ENCODE measurements around the gene RALA.
"Not testable (repeated sequence)": the region's sequence is repeated elsewhere in the genome, so short reads cannot be mapped to it uniquely, and the experiment has no call there.

RALA gene

GRCh38 chr7:39676346-39676745 is 53.0 kb downstream of the RALA start:
- H3K4me3 ChIP-seq (ENCODE audit: low read depth, low read length) = no peak overlapping the region
- no peak for DNase-seq (ENCODE audit: low read depth)
- TF ChIP-seq CTCF (IDR thresholded peaks at IDR 0.05; ENCODE audit: insufficient read depth, low read depth, low read length, missing control alignments) = no peak

GRCh38 chr7:39678930-39679709 is 55.7 kb downstream of the RALA start:
- TF ChIP-seq CTCF (IDR thresholded peaks at IDR 0.05; ENCODE audit: insufficient read depth, low read depth, low read length, missing control alignments) = no peak
- no peak for DNase-seq (ENCODE audit: low read depth)

GRCh38 chr7:39679874-39680273 is 56.5 kb downstream of the RALA start:
- DNase-seq (ENCODE audit: low read depth); H3K4me3 ChIP-seq (ENCODE audit: low read depth, low read length): not testable (repeated sequence)

More at GRCh38 chr7:39678930-39679709, 55.7 kb downstream of the RALA start:
- no peak overlapping the region for H3K4me3 ChIP-seq (ENCODE audit: low read depth, low read length)

- no peak for TF ChIP-seq CTCF (IDR thresholded peaks at IDR 0.05; ENCODE audit: insufficient read depth, low read depth, low read length, missing control alignments)
- no peak for DNase-seq (ENCODE audit: low read depth)
- no peak overlapping the region for H3K4me3 ChIP-seq (ENCODE audit: low read depth, low read length)
Measured at GRCh38 chr7:39681887-39682441, 58.6 kb downstream of the RALA start.

GRCh38 chr7:39683216-39683845 is 60.0 kb downstream of the RALA start:
- no peak for DNase-seq (ENCODE audit: low read depth)
- TF ChIP-seq CTCF (IDR thresholded peaks at IDR 0.05; ENCODE audit: insufficient read depth, low read depth, low read length, missing control alignments) = no peak
- H3K4me3 ChIP-seq (ENCODE audit: low read depth, low read length) = no peak overlapping the region

- DNase-seq (ENCODE audit: low read depth) = peak; percentile 60
- H3K4me3 ChIP-seq (ENCODE audit: low read depth, low read length) = no peak overlapping the region
- no peak for TF ChIP-seq CTCF (IDR thresholded peaks at IDR 0.05; ENCODE audit: insufficient read depth, low read depth, low read length, missing control alignments)
Measured at GRCh38 chr7:39686261-39686924, 63.0 kb downstream of the RALA start.

All from GM12865 (cell line).